H1 (cell line): Measurements from ENCODE around the gene AP4M1. TPM values are rescaled to one million over a fixed set of nuclear protein-coding genes. Genes with fewer than 3 reads are reported as not detected.

Experiments
- BRCA1 ChIP-seq: IDR thresholded peaks from 2 replicates; pipeline ENCODE4 v1.6.1; 2012; ENCODE audit warnings: low read depth, low read length, improper control_type of control experiment
- CHD2 ChIP-seq: IDR thresholded peaks from 2 replicates; pipeline ENCODE4 v1.6.1; 2012; ENCODE audit warnings: low read length, improper control_type of control experiment
- GTF2F1 ChIP-seq: IDR thresholded peaks from 2 replicates; pipeline ENCODE4 v1.6.1; 2012; ENCODE audit warnings: low read depth, low read length, improper control_type of control experiment, borderline replicate concordance
- HDAC2 ChIP-seq, 2 experiments: fragments of 300-600 bp in 1 of 2; sonication (generic) in 1 of 2; IDR thresholded peaks; 2 replicates each; pipeline ENCODE4 v1.6.1; 2011 to 2012; ENCODE audit warnings: low read depth in 2 of 2, low read length in 2 of 2, mild to moderate bottlenecking in 2 of 2, moderate library complexity in 2 of 2, borderline replicate concordance in 1 of 2, inconsistent platforms in 1 of 2
- HDAC6 ChIP-seq: IDR thresholded peaks from one replicate; pipeline ENCODE4 v1.7.1; 2012; ENCODE audit warnings: low read depth, mild to moderate bottlenecking, inconsistent platforms, low read length, moderate library complexity
- KDM1A ChIP-seq: fragments of 200-600, 300-600 bp; sonication (generic); IDR thresholded peaks from 2 replicates; pipeline ENCODE4 v1.7.1; 2016; ENCODE audit warnings: mild to moderate bottlenecking, low read length, borderline replicate concordance
- RXRA ChIP-seq: IDR thresholded peaks from 2 replicates; pipeline ENCODE4 v1.6.1; 2011; ENCODE audit warnings: low read depth, mild to moderate bottlenecking, low read length, moderate library complexity; ENCODE audit not compliant: insufficient read depth
- SIRT6 ChIP-seq: IDR thresholded peaks from one replicate; pipeline ENCODE4 v1.7.1; 2012; ENCODE audit warnings: low read length, inconsistent platforms
- polyA plus RNA-seq, 7 experiments: library from polyadenylated mRNA; depleted of rRNA in 3 of 7; stranded (reverse) in 5 of 7; unstranded in 2 of 7; fragments of >200 nt in 5 of 7; fragments of 200-250 nt in 2 of 7; gene quantifications; 1 replicate in 5 of 7; 2 replicates in 1 of 7; 4 replicates in 1 of 7; pipeline versions ENCODE4 v1.2.1 to v1.2.3, GENCODE V29; 2011 to 2013; ENCODE audit warnings: missing spikeins in 2 of 7, mixed read lengths in 2 of 7
- total RNA-seq: library from RNA; stranded (reverse); fragmentation: NEBNext Ultra II Directional; extraction: Animal tissue kit (Norgen Biotek cat#: 25700); gene quantifications from 2 replicates; pipeline ENCODE4 v1.2.1, GENCODE V29; 2021
- TF ChIP-seq, protein P1 (sequence below): fragments of 300-600 bp; sonication (generic); IDR thresholded peaks from 2 replicates; pipeline ENCODE4 v1.7.1; 2012; ENCODE audit warnings: low read length, moderate library complexity, mild to moderate bottlenecking, inconsistent platforms; ENCODE audit not compliant: insufficient replicate concordance
- TF ChIP-seq, protein P2 (sequence below): IDR thresholded peaks from 2 replicates; pipeline ENCODE4 v1.6.1; 2012; ENCODE audit warnings: inconsistent platforms

AP4M1 gene
- total and polyA plus RNA-seq, 2 of the 8 experiments (the other 6 are each of a cell fraction or from before 2014, with no cell fraction given) = 15.2 to 16.6 TPM

DNA sequence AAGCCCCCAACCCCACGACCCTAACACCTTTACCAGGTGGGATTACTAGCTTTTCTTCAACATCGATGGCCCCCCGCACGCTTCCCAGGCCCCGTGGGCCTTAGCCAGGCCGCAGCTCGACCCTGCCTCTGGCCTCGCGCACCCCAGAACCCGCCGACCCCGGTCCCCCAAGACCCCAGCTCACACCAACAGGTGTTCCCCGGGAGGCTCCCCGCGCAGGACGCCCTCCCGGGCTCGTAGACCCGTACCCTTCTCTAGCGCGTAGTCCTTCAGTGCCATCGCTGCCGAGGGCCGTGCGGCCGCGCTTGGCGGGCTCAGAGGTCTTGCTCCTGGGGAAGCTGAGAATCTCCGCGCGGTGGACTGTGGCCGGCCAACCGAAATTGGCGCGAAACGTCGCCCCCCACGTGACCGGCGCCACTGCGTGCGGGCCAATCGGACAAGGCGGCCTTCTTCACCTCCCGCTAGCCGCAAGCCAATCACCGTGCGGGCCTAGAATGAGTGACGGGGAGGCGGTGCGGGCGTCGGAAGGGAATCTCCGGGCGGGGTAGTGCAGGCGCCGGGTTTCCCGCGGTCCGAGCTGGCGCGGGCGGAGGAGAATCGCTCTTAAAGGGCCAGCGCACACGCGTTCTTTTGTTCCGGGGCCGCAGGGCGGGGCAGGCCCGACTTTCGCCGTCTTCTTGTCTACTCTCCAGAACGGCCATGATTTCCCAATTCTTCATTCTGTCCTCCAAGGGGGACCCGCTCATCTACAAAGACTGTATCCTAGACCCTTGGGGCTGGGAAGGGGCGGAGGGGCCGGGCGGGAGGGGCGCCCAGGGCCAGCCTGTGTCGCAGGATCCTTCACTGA lies at the start of gene AP4M1, which contains the start of gene MCM7 (continued):
- TF ChIP-seq, protein P1, sequence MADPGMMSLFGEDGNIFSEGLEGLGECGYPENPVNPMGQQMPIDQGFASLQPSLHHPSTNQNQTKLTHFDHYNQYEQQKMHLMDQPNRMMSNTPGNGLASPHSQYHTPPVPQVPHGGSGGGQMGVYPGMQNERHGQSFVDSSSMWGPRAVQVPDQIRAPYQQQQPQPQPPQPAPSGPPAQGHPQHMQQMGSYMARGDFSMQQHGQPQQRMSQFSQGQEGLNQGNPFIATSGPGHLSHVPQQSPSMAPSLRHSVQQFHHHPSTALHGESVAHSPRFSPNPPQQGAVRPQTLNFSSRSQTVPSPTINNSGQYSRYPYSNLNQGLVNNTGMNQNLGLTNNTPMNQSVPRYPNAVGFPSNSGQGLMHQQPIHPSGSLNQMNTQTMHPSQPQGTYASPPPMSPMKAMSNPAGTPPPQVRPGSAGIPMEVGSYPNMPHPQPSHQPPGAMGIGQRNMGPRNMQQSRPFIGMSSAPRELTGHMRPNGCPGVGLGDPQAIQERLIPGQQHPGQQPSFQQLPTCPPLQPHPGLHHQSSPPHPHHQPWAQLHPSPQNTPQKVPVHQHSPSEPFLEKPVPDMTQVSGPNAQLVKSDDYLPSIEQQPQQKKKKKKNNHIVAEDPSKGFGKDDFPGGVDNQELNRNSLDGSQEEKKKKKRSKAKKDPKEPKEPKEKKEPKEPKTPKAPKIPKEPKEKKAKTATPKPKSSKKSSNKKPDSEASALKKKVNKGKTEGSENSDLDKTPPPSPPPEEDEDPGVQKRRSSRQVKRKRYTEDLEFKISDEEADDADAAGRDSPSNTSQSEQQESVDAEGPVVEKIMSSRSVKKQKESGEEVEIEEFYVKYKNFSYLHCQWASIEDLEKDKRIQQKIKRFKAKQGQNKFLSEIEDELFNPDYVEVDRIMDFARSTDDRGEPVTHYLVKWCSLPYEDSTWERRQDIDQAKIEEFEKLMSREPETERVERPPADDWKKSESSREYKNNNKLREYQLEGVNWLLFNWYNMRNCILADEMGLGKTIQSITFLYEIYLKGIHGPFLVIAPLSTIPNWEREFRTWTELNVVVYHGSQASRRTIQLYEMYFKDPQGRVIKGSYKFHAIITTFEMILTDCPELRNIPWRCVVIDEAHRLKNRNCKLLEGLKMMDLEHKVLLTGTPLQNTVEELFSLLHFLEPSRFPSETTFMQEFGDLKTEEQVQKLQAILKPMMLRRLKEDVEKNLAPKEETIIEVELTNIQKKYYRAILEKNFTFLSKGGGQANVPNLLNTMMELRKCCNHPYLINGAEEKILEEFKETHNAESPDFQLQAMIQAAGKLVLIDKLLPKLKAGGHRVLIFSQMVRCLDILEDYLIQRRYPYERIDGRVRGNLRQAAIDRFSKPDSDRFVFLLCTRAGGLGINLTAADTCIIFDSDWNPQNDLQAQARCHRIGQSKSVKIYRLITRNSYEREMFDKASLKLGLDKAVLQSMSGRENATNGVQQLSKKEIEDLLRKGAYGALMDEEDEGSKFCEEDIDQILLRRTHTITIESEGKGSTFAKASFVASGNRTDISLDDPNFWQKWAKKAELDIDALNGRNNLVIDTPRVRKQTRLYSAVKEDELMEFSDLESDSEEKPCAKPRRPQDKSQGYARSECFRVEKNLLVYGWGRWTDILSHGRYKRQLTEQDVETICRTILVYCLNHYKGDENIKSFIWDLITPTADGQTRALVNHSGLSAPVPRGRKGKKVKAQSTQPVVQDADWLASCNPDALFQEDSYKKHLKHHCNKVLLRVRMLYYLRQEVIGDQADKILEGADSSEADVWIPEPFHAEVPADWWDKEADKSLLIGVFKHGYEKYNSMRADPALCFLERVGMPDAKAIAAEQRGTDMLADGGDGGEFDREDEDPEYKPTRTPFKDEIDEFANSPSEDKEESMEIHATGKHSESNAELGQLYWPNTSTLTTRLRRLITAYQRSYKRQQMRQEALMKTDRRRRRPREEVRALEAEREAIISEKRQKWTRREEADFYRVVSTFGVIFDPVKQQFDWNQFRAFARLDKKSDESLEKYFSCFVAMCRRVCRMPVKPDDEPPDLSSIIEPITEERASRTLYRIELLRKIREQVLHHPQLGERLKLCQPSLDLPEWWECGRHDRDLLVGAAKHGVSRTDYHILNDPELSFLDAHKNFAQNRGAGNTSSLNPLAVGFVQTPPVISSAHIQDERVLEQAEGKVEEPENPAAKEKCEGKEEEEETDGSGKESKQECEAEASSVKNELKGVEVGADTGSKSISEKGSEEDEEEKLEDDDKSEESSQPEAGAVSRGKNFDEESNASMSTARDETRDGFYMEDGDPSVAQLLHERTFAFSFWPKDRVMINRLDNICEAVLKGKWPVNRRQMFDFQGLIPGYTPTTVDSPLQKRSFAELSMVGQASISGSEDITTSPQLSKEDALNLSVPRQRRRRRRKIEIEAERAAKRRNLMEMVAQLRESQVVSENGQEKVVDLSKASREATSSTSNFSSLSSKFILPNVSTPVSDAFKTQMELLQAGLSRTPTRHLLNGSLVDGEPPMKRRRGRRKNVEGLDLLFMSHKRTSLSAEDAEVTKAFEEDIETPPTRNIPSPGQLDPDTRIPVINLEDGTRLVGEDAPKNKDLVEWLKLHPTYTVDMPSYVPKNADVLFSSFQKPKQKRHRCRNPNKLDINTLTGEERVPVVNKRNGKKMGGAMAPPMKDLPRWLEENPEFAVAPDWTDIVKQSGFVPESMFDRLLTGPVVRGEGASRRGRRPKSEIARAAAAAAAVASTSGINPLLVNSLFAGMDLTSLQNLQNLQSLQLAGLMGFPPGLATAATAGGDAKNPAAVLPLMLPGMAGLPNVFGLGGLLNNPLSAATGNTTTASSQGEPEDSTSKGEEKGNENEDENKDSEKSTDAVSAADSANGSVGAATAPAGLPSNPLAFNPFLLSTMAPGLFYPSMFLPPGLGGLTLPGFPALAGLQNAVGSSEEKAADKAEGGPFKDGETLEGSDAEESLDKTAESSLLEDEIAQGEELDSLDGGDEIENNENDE = no peak
- no peak for TF ChIP-seq HDAC2 (IDR thresholded peaks at IDR 0.05; ENCODE audit: borderline replicate concordance in 1 of 2, low read depth in 2 of 2, low read length in 2 of 2)
- TF ChIP-seq, protein P2, sequence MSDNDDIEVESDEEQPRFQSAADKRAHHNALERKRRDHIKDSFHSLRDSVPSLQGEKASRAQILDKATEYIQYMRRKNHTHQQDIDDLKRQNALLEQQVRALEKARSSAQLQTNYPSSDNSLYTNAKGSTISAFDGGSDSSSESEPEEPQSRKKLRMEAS = peak; percentile 96
- no peak; the same call in 1 of the 2 replicates for TF ChIP-seq GTF2F1
- no peak for TF ChIP-seq HDAC6
- peak; percentile 62 for TF ChIP-seq CHD2
- TF ChIP-seq RXRA = no peak
- TF ChIP-seq KDM1A = no peak
- TF ChIP-seq SIRT6 = no peak
- TF ChIP-seq BRCA1 = no peak
